ENCODE measurements around the gene ECHDC3. TPM values are rescaled to one million over a fixed set of nuclear protein-coding genes. Genes with fewer than 3 reads are reported as not detected.

Gene ECHDC3
- total RNA-seq, 2 donors from 2014 or later = 24.1 to 153 TPM

DNA sequence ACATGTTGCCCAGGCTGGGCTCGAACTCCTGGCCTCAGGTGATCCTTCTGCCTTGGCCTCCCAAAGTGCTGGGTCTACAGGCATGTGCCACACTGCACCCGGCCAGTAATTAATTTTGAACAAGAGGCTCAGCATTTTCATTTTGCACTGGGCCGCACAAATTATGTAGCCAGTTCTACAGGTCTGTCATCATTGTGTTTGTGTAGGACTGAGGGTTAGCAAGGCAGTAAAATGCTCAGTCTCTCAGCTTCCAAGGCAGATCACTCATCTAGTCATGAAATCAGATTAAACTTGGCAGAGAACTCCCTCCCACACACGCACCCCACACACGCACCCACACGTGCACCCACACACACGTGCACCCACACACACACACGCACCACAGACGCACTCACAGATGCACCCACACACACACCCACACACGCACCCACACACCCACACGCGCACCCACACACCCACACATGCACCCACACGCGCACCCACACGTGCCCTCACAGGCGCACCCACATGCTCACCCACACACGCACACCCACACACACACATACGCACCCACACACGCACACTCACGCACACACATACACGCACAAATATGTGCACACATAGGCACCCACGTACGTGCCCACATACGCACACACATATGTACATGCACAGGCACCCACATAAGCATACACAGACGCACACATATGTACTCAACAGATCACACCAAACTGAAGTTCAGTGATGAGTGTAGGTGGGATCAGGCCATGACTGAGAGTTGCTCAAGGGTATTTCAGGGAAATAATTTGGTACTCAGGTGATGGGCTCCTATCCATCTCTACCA, 53.1 kb downstream of the ECHDC3 start:
- WGBS, 2 donors = 90 to 92% methylated on average over 25 of the region's 25 CpGs
- no peaks in the 10 kb centered on the region for H3K4me1 ChIP-seq
- H3K36me3 ChIP-seq (replicated peaks in 1 of 2; ENCODE audit: insufficient read depth in 1 of 2, low read depth in 2 of 2) = no peaks in the 10 kb centered on the region
- intact Hi-C loops (cut with DNase I) = no loop called here
- H3K27me3 ChIP-seq = no peaks in the 10 kb centered on the region
- TF ChIP-seq, protein P1, sequence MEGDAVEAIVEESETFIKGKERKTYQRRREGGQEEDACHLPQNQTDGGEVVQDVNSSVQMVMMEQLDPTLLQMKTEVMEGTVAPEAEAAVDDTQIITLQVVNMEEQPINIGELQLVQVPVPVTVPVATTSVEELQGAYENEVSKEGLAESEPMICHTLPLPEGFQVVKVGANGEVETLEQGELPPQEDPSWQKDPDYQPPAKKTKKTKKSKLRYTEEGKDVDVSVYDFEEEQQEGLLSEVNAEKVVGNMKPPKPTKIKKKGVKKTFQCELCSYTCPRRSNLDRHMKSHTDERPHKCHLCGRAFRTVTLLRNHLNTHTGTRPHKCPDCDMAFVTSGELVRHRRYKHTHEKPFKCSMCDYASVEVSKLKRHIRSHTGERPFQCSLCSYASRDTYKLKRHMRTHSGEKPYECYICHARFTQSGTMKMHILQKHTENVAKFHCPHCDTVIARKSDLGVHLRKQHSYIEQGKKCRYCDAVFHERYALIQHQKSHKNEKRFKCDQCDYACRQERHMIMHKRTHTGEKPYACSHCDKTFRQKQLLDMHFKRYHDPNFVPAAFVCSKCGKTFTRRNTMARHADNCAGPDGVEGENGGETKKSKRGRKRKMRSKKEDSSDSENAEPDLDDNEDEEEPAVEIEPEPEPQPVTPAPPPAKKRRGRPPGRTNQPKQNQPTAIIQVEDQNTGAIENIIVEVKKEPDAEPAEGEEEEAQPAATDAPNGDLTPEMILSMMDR (IDR thresholded peaks at IDR 0.05) = no peak
- TF ChIP-seq POLR2A (IDR thresholded peaks at IDR 0.05) = no peak
- no peak overlapping the region for H3K27ac ChIP-seq
- ATAC-seq (no peak), DNase-seq (no peak)
- H3K4me3 ChIP-seq = no peak overlapping the region
- no peaks in the 10 kb centered on the region for H3K9me3 ChIP-seq

DNA sequence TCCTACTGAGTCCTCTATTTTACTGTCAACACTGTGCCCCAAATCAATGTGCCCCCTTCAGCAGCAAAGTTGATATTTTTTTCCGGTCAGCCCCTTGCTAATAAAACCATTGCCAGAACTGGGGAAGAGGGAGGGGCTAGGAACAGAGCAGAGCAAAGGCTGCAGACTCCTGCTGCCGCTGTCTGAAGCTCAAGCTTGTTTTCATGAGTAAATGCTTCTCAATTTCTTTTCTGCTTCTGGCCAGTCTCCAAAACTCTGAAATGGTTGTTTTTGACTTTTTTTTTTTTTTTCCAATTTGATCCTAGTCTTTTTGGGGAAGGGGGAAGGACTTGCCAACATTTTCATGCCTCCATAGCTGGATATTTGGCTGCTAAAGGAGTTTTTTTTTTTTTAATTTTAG, 54.3 kb downstream of the ECHDC3 start:
- Histone ChIP-seq H3K9me3 (no peaks in the 10 kb centered on the region), H3K27ac (no peak overlapping the region), H3K4me1 (no peaks in the 10 kb centered on the region), H3K4me3 (no peak overlapping the region), H3K36me3 (replicated peaks in 1 of 2; ENCODE audit: insufficient read depth in 1 of 2, low read depth in 2 of 2) (no peaks in the 10 kb centered on the region), H3K27me3 (no peaks in the 10 kb centered on the region)
- 60 to 85% methylated on average over 2 of the region's 2 CpGs for WGBS, 2 donors
- DNase-seq (no peak), ATAC-seq (no peak)
- intact Hi-C loops (cut with DNase I) = no loop called here
- no peak for TF ChIP-seq POLR2A (IDR thresholded peaks at IDR 0.05)
- TF ChIP-seq, protein P1 (IDR thresholded peaks at IDR 0.05) = no peak

DNA sequence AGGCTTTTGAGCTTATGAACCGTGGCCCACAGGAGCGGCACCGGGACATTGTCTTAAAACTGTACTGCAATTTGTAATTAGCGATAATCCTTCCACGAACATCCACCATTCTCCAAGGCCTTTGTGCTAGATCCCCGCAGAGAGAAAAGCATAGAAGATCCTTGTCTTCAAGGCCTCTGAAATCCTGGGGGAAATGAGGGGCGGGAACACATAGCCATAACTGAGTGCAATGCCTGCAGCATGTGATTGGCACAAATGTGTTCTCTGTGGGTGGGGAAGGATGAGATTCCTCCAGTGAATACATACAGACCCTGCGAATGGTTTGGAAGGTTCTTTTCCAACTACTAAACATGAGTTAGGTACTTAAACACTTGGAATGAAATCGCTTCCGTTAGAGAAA, 55.1 kb downstream of the ECHDC3 start:
- no peak overlapping the region for H3K4me3 ChIP-seq
- intact Hi-C loops (cut with DNase I) = no loop called here
- no peak overlapping the region for H3K27ac ChIP-seq
- H3K36me3 ChIP-seq (replicated peaks in 1 of 2; ENCODE audit: insufficient read depth in 1 of 2, low read depth in 2 of 2) = no peaks in the 10 kb centered on the region
- no peaks in the 10 kb centered on the region for H3K9me3 ChIP-seq
- 89 to 93% methylated on average over 10 of the region's 10 CpGs for WGBS, 2 donors
- no peaks in the 10 kb centered on the region for H3K27me3 ChIP-seq
- no peaks in the 10 kb centered on the region for H3K4me1 ChIP-seq
- no peak for TF ChIP-seq POLR2A (IDR thresholded peaks at IDR 0.05)
- TF ChIP-seq, protein P1 (IDR thresholded peaks at IDR 0.05) = no peak
- DNase-seq = no peak
- ATAC-seq = no peak

DNA sequence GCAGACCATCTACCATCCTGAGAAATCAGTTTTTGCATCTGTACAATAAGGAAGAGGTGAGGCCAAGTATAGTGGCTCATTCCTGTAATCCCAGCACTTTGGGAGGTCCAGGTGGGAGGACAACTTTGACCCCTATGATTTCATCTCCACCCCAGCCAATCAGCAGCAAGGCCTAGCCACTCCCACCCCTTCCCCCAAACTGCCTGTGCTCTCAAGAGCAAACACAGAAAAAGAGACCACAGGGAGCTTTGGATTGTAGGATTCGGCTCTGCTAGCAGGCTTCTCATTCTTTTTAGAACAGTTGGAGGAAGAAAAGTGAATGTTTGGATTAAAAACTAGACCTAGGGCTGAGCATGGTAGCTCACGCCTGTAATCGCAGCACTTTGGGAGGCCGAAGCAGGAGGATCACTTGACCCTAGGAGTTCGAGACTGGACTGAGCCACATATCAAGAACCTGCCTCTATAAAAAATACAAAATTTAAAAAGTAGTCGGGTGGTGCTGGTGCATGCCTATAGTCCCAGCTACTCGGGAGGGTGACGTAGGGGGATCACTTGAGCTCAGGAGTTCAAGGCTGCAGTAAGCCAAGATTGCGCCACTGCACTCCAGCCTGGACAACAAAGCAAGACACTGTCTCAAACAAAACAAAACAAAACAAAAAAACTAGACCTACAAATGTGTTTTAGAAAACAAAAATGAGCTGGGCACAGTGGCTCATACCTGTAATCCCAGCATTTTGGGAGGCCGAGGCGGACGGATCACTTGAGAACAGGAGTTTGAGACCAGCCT, 55.9 kb downstream of the ECHDC3 start:
- Histone ChIP-seq H3K4me3 (no peak overlapping the region), H3K27ac (no peak overlapping the region), H3K36me3 (replicated peaks in 1 of 2; ENCODE audit: insufficient read depth in 1 of 2, low read depth in 2 of 2) (no peaks in the 10 kb centered on the region), H3K4me1 (no peaks in the 10 kb centered on the region), H3K27me3 (no peaks in the 10 kb centered on the region), H3K9me3 (no peaks in the 10 kb centered on the region)
- intact Hi-C loops (cut with DNase I) = no loop called here
- WGBS, 2 donors = 82 to 84% methylated on average over 12 of the region's 12 CpGs
- DNase-seq = no peak
- TF ChIP-seq, protein P1 (IDR thresholded peaks at IDR 0.05) = no peak
- no peak for TF ChIP-seq POLR2A (IDR thresholded peaks at IDR 0.05)
- ATAC-seq = no peak
